Chondrocyte (in vitro differentiated cells): ENCODE results near the gene DGKK. TPM values are rescaled to one million over a fixed set of nuclear protein-coding genes. Genes with fewer than 3 reads are reported as not detected.

Source experiments
- DNase-seq: peaks from one replicate; pipeline ENCODE4 v3.0.0; 2021; ENCODE audit warnings: mixed read lengths, low spot score
- H3K27ac Mint-ChIP-seq: one replicate; pipeline ENCODE4 v1.8.0; 2021; ENCODE audit warnings: mild to moderate bottlenecking, moderate library complexity, mixed read lengths; ENCODE audit not compliant: unreplicated experiment
- H3K27me3 Mint-ChIP-seq: 2 replicates; pipeline ENCODE4 v1.8.0; 2021; ENCODE audit warnings: low read depth, mixed read lengths
- H3K36me3 Mint-ChIP-seq: 2 replicates; pipeline ENCODE4 v1.8.0; 2021; ENCODE audit warnings: low read depth, mixed read lengths
- H3K4me1 Mint-ChIP-seq: 2 replicates; pipeline ENCODE4 v1.8.0; 2021; ENCODE audit warnings: low read depth, mild to moderate bottlenecking, mixed read lengths
- H3K4me3 Mint-ChIP-seq: one replicate; pipeline ENCODE4 v1.8.0; 2021; ENCODE audit warnings: mild to moderate bottlenecking, moderate library complexity, mixed read lengths; ENCODE audit not compliant: unreplicated experiment
- H3K9me3 Mint-ChIP-seq: 2 replicates; pipeline ENCODE4 v1.8.0; 2021; ENCODE audit warnings: low read depth, mixed read lengths
- CTCF ChIP-seq: fragments of 200-600 bp; sonication (generic); IDR thresholded peaks from 2 replicates; pipeline ENCODE4 v1.5.0; 2021; ENCODE audit warnings: antibody characterized with exemption, mild to moderate bottlenecking, moderate library complexity
- total RNA-seq: library from RNA; stranded (reverse); gene quantifications from 3 replicates; pipeline ENCODE4 v1.2.1, GENCODE V29; 2021

DGKK gene
- total RNA-seq, 1 donor from 2014 or later = not detected

- H3K27ac Mint-ChIP-seq = no peak overlapping the region
- H3K4me3 Mint-ChIP-seq = no peak overlapping the region
- H3K36me3 Mint-ChIP-seq = no peaks in the 10 kb centered on the region
- no peak for TF ChIP-seq CTCF
- no peaks in the 10 kb centered on the region for H3K9me3 Mint-ChIP-seq
- no peak for DNase-seq
- H3K27me3 Mint-ChIP-seq = peaks cover 20% of the 10 kb centered on the region
- no peaks in the 10 kb centered on the region for H3K4me1 Mint-ChIP-seq
These were observed 11.0 kb downstream of the DGKK start for GRCh38 chrX:50459615-50460014.

- no peaks in the 10 kb centered on the region for H3K36me3 Mint-ChIP-seq
- DNase-seq = no peak
- TF ChIP-seq CTCF = no peak
- no peaks in the 10 kb centered on the region for H3K9me3 Mint-ChIP-seq
- no peak overlapping the region for H3K4me3 Mint-ChIP-seq
- H3K4me1 Mint-ChIP-seq = no peaks in the 10 kb centered on the region
- peaks cover 20% of the 10 kb centered on the region for H3K27me3 Mint-ChIP-seq
- H3K27ac Mint-ChIP-seq = no peak overlapping the region
These were observed 12.1 kb downstream of the DGKK start for GRCh38 chrX:50458483-50458882.

GRCh38 chrX:50456712-50457484 lies 13.7 kb downstream of the DGKK start:
- Mint-ChIP-seq H3K4me1 (no peaks in the 10 kb centered on the region), H3K27ac (no peak overlapping the region), H3K27me3 (peaks cover 15% of the 10 kb centered on the region), H3K4me3 (no peak overlapping the region), H3K36me3 (no peaks in the 10 kb centered on the region), H3K9me3 (no peaks in the 10 kb centered on the region)
- no peak for TF ChIP-seq CTCF
- no peak for DNase-seq

GRCh38 chrX:50452782-50453181 lies 17.8 kb downstream of the DGKK start:
- no peak for DNase-seq
- H3K4me3 Mint-ChIP-seq = no peak overlapping the region
- no peak overlapping the region for H3K27ac Mint-ChIP-seq
- H3K36me3 Mint-ChIP-seq = no peaks in the 10 kb centered on the region
- TF ChIP-seq CTCF = no peak
- peaks cover 3% of the 10 kb centered on the region for H3K9me3 Mint-ChIP-seq
- H3K4me1 Mint-ChIP-seq = no peaks in the 10 kb centered on the region
- no peaks in the 10 kb centered on the region for H3K27me3 Mint-ChIP-seq

- no peak overlapping the region for H3K4me3 Mint-ChIP-seq
- no peaks in the 10 kb centered on the region for H3K27me3 Mint-ChIP-seq
- no peaks in the 10 kb centered on the region for H3K36me3 Mint-ChIP-seq
- peaks cover 3% of the 10 kb centered on the region for H3K9me3 Mint-ChIP-seq
- TF ChIP-seq CTCF = no peak
- H3K4me1 Mint-ChIP-seq = no peaks in the 10 kb centered on the region
- H3K27ac Mint-ChIP-seq = no peak overlapping the region
- DNase-seq = no peak
These were observed 20.3 kb downstream of the DGKK start for GRCh38 chrX:50450324-50450723.
